Prostate gland (tissue), 2 donors: ENCODE data around the gene PRPF38A. TPM values are rescaled to one million over a fixed set of nuclear protein-coding genes. Genes with fewer than 3 reads are reported as not detected.
A peak's percentile ranks its signal among the peaks of the same experiment; 100 is the strongest.

Experiments used
- DNase-seq: peaks from one replicate; pipeline ENCODE4 v3.0.0-alpha.2; 2019; ENCODE audit warnings: low spot score
- H3K27ac ChIP-seq, 2 donors: fragments of 200-600 bp; sonication (generic); 2 replicates each; pipeline ENCODE4 v1.5.1; 2017 to 2019
- H3K27me3 ChIP-seq: fragments of 200-600 bp; sonication (generic); replicated peaks from 2 replicates; pipeline ENCODE4 v1.5.1; 2019; ENCODE audit not compliant: insufficient read depth
- H3K36me3 ChIP-seq, 2 donors: fragments of 200-600 bp; sonication (generic); 1 replicate in 1 of 2; 2 replicates in 1 of 2; pipeline versions ENCODE4 v1.5.1 to v1.8.1; 2017 to 2019
- H3K4me1 ChIP-seq: fragments of 200-600 bp; sonication (generic); replicated peaks from 2 replicates; pipeline ENCODE4 v1.5.1; 2019
- H3K4me3 ChIP-seq, 2 donors: fragments of 200-600 bp; sonication (generic); 2 replicates each; pipeline ENCODE4 v1.5.1; 2017 to 2019
- H3K9me3 ChIP-seq: fragments of 200-600 bp; sonication (generic); 2 replicates; pipeline ENCODE4 v1.5.1; 2017
- CTCF ChIP-seq, 4 experiments: fragments of 200-600 bp in 2 of 4; fragments of 450-650 bp in 2 of 4; sonication (generic) in 2 of 4; IDR thresholded peaks; 1 replicate in 3 of 4; 2 replicates in 1 of 4; pipeline ENCODE4 v1.5.1; 2016 to 2019; ENCODE audit warnings: antibody characterized with exemption in 4 of 4, mild to moderate bottlenecking in 2 of 4, moderate library complexity in 2 of 4
- POLR2A ChIP-seq: fragments of 450-650 bp; IDR thresholded peaks from one replicate; pipeline ENCODE4 v1.6.1; 2016; ENCODE audit warnings: antibody characterized with exemption, mild to moderate bottlenecking
- POLR2AphosphoS5 ChIP-seq: sonication (generic); formaldehyde crosslinking; IDR thresholded peaks from one replicate; pipeline ENCODE4 v1.6.1; 2017; ENCODE audit warnings: antibody characterized with exemption
- WGBS: methylation state at CpG from one replicate; pipeline ENCODE4 v1.1.5; 2018; 5-methylcytosine and 5-hydroxymethylcytosine counted together
- intact Hi-C: fragments of 100-400 bp; cut with DNase I; formaldehyde crosslinking; loops from one replicate; pipeline ENCODE4 v1.14.2; 2022
- total RNA-seq, 2 donors: library from RNA; depleted of rRNA; stranded (reverse); fragments of >200 nt; gene quantifications; one replicate each; pipeline ENCODE4 v1.1.0, GENCODE V29; 2016

PRPF38A gene
- total RNA-seq, 2 donors from 2014 or later = 15.3 to 24.8 TPM

- 2% methylated on average over 8 of the region's 8 CpGs for WGBS
- no peak for DNase-seq
- Histone ChIP-seq H3K4me1 (no peaks in the 10 kb centered on the region), H3K27ac (peak overlapping the region; percentile 83 to 85), H3K4me3 (peak overlapping the region; percentile 57 to 65), H3K36me3 (no peaks in the 10 kb centered on the region), H3K9me3 (no peaks in the 10 kb centered on the region), H3K27me3 (no peaks in the 10 kb centered on the region)
- intact Hi-C loops = loop anchor here (2.0 to 10.0 kb wide), 4 partner anchors 38 to 512 kb away; partner anchors contain the start of genes CC2D1B and ZFYVE9
- TF ChIP-seq POLR2A (no peak), POLR2AphosphoS5 (no peak), CTCF (IDR thresholded peaks at IDR 0.05) (no peak)
Measured at GRCh38 chr1:52404975-52405338, 555 bp downstream of the PRPF38A start.

- H3K27ac ChIP-seq = no peak overlapping the region
- 91% methylated on average over 10 of the region's 10 CpGs for WGBS
- H3K4me1 ChIP-seq = no peaks in the 10 kb centered on the region
- H3K36me3 ChIP-seq = peaks cover 3 to 13% of the 10 kb centered on the region in 2 donors
- H3K9me3 ChIP-seq = no peaks in the 10 kb centered on the region
- TF ChIP-seq POLR2AphosphoS5 (no peak), POLR2A (no peak), CTCF (IDR thresholded peaks at IDR 0.05) (no peak)
- no peak overlapping the region for H3K4me3 ChIP-seq
- no peak for DNase-seq
- intact Hi-C loops = no loop called here
- no peaks in the 10 kb centered on the region for H3K27me3 ChIP-seq
Measured at GRCh38 chr1:52413410-52413989, 9.1 kb downstream of the PRPF38A start.

GRCh38 chr1:52414942-52415341 is 10.5 kb downstream of the PRPF38A start:
- Histone ChIP-seq H3K4me1 (no peaks in the 10 kb centered on the region), H3K27me3 (no peaks in the 10 kb centered on the region), H3K27ac (no peak overlapping the region), H3K36me3 (peaks cover 3 to 13% of the 10 kb centered on the region in 2 donors), H3K9me3 (no peaks in the 10 kb centered on the region), H3K4me3 (no peak overlapping the region)
- intact Hi-C loops = no loop called here
- DNase-seq = no peak
- TF ChIP-seq CTCF (IDR thresholded peaks at IDR 0.05) (no peak), POLR2AphosphoS5 (no peak), POLR2A (no peak)

- no peak for DNase-seq
- TF ChIP-seq POLR2AphosphoS5 (no peak), CTCF (IDR thresholded peaks at IDR 0.05) (no peak), POLR2A (no peak)
- no peak overlapping the region for H3K27ac ChIP-seq
- no peaks in the 10 kb centered on the region for H3K9me3 ChIP-seq
- H3K27me3 ChIP-seq = no peaks in the 10 kb centered on the region
- H3K4me1 ChIP-seq = no peaks in the 10 kb centered on the region
- intact Hi-C loops = no loop called here
- 93% methylated on average over 2 of the region's 2 CpGs for WGBS
- peaks cover 3 to 13% of the 10 kb centered on the region in 2 donors for H3K36me3 ChIP-seq
- H3K4me3 ChIP-seq = no peak overlapping the region
Measured at GRCh38 chr1:52416811-52417210, 12.4 kb downstream of the PRPF38A start.

- 55% methylated on average over 1 of the region's 1 CpG for WGBS
- no peak for TF ChIP-seq POLR2A
- TF ChIP-seq POLR2AphosphoS5 = no peak
- TF ChIP-seq CTCF (IDR thresholded peaks at IDR 0.05) = no peak
- Histone ChIP-seq H3K27me3 (no peaks in the 10 kb centered on the region), H3K9me3 (no peaks in the 10 kb centered on the region), H3K36me3 (no peaks in the 10 kb centered on the region), H3K27ac (no peak overlapping the region), H3K4me3 (no peak overlapping the region), H3K4me1 (no peaks in the 10 kb centered on the region)
- DNase-seq = no peak
- intact Hi-C loops = no loop called here
Measured at GRCh38 chr1:52420713-52421112, 16.3 kb downstream of the PRPF38A start.
